Measurements from ENCODE around the gene SOS2. TPM values are rescaled to one million over a fixed set of nuclear protein-coding genes. Genes with fewer than 3 reads are reported as not detected.

The SOS2 gene
- polyA plus RNA-seq, 1 donor (not counting 4 experiments of a cell fraction or from before 2014, with no cell fraction given) = 13.0 TPM

DNA sequence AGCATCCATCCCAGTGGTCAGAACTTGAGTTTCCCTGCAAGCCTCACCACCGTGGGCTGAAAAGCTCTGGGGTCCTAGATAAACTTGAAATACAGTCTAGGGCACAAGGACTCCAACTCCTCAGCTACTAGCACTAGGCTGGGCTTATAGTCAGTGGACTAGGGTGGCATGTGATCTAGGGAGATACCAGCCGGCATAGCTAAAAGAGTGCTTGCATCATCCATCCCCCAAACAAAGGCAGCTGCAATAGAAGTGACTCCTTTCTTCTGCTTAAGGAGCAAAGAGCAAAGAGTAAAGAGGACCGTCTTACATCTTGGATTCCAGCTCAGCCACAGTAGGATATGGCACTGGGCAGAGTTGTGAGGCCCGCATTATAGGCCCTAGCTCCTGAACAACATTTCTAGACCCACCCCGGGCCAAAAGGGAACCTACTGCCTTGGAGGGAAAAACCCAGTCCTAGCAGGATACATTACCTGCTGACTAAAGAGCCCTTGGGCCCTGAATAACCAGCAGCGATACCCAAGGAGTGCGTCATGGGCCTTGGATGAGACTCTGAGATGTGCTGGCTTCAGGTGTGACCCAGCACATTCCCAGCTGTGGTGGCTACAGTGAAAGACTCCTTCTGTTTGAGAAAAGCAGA, 17.9 kb upstream of the SOS2 start:
- Histone ChIP-seq H3K9me3 (ENCODE audit: control insufficient read depth, low read depth, low read length) (no peaks in the 10 kb centered on the region), H4K20me1 (ENCODE audit: control insufficient read depth, extremely low read depth, insufficient read depth, low read length) (no peaks in the 10 kb centered on the region), H2AFZ (ENCODE audit: control insufficient read depth, low read length) (no peak overlapping the region), H3K27ac (ENCODE audit: control insufficient read depth, insufficient read depth, low read length) (no peak overlapping the region), H3K27me3 (ENCODE audit: control insufficient read depth, extremely low read depth, insufficient read depth, low read length) (no peaks in the 10 kb centered on the region), H3K4me3 (ENCODE audit: control insufficient read depth in 2 of 3, extremely low read depth in 1 of 3, insufficient read depth in 2 of 3, low read depth in 1 of 3, low read length in 3 of 3) (no peak overlapping the region), H3K9ac (ENCODE audit: control insufficient read depth, extremely low read depth, insufficient read depth, low read length) (no peak overlapping the region), H3K4me2 (ENCODE audit: control insufficient read depth, extremely low read depth, insufficient read depth, low read depth, low read length) (no peak overlapping the region), H3K4me1 (ENCODE audit: control insufficient read depth, extremely low read depth, insufficient read depth, low read length) (no peaks in the 10 kb centered on the region), H3K79me2 (ENCODE audit: control insufficient read depth, insufficient read depth, low read length) (no peaks in the 10 kb centered on the region), H3K9me1 (ENCODE audit: control insufficient read depth, extremely low read depth, insufficient read depth, low read length) (no peaks in the 10 kb centered on the region), H3K36me3 (ENCODE audit: control insufficient read depth in 2 of 2, extremely low read depth in 1 of 2, insufficient read depth in 2 of 2, low read length in 2 of 2) (peaks cover 2 to 4% of the 10 kb centered on the region in 2 experiments)
- dilution Hi-C loops (cut with MboI; ENCODE audit: extremely low pct_ligation_motif_present, low sequenced_read_pairs) = no loop called here
- no peak for DNase-seq (ENCODE audit: low read depth, low spot score)
- no peak for TF ChIP-seq EZH2 (IDR thresholded peaks at IDR 0.05; ENCODE audit: low read length)
- TF ChIP-seq, protein P1, sequence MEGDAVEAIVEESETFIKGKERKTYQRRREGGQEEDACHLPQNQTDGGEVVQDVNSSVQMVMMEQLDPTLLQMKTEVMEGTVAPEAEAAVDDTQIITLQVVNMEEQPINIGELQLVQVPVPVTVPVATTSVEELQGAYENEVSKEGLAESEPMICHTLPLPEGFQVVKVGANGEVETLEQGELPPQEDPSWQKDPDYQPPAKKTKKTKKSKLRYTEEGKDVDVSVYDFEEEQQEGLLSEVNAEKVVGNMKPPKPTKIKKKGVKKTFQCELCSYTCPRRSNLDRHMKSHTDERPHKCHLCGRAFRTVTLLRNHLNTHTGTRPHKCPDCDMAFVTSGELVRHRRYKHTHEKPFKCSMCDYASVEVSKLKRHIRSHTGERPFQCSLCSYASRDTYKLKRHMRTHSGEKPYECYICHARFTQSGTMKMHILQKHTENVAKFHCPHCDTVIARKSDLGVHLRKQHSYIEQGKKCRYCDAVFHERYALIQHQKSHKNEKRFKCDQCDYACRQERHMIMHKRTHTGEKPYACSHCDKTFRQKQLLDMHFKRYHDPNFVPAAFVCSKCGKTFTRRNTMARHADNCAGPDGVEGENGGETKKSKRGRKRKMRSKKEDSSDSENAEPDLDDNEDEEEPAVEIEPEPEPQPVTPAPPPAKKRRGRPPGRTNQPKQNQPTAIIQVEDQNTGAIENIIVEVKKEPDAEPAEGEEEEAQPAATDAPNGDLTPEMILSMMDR (optimal IDR thresholded peaks at IDR 0.05 in 1 of 3, IDR thresholded peaks at IDR 0.05 in 1 of 3, conservative IDR thresholded peaks at IDR 0.05 in 1 of 3; ENCODE audit: extremely low read depth in 1 of 3, insufficient read depth in 2 of 3, low read length in 3 of 3) = no peak
- no peak for FAIRE-seq

DNA sequence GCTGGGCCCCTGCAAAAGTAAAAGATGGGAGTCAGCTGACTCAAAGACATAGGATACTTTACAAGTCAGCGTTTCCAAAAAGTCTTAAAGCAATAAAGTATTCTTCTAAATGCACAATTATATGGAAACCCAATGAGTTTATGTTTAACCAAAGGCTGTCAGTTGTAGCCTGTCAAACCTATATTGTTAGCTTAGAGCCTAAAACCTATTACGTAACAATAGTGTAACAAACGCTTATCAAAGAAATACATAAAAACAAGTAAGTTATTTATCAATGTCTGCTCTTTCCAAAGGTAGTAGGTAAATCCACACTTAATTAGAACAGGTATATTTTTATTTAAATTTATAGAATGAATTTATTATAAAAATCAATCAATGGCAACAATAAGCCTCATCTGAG, 15.9 kb upstream of the SOS2 start:
- Histone ChIP-seq H3K9ac (ENCODE audit: control insufficient read depth, extremely low read depth, insufficient read depth, low read length) (no peak overlapping the region), H3K27ac (ENCODE audit: control insufficient read depth, insufficient read depth, low read length) (no peak overlapping the region), H3K4me1 (ENCODE audit: control insufficient read depth, extremely low read depth, insufficient read depth, low read length) (no peaks in the 10 kb centered on the region), H3K9me3 (ENCODE audit: control insufficient read depth, low read depth, low read length) (no peaks in the 10 kb centered on the region), H3K4me3 (ENCODE audit: control insufficient read depth in 2 of 3, extremely low read depth in 1 of 3, insufficient read depth in 2 of 3, low read depth in 1 of 3, low read length in 3 of 3) (no peak overlapping the region), H4K20me1 (ENCODE audit: control insufficient read depth, extremely low read depth, insufficient read depth, low read length) (no peaks in the 10 kb centered on the region), H3K27me3 (ENCODE audit: control insufficient read depth, extremely low read depth, insufficient read depth, low read length) (no peaks in the 10 kb centered on the region), H3K4me2 (ENCODE audit: control insufficient read depth, extremely low read depth, insufficient read depth, low read depth, low read length) (no peak overlapping the region), H3K79me2 (ENCODE audit: control insufficient read depth, insufficient read depth, low read length) (no peaks in the 10 kb centered on the region), H2AFZ (ENCODE audit: control insufficient read depth, low read length) (no peak overlapping the region), H3K36me3 (ENCODE audit: control insufficient read depth in 2 of 2, extremely low read depth in 1 of 2, insufficient read depth in 2 of 2, low read length in 2 of 2) (peaks cover 2 to 6% of the 10 kb centered on the region in 2 experiments), H3K9me1 (ENCODE audit: control insufficient read depth, extremely low read depth, insufficient read depth, low read length) (no peaks in the 10 kb centered on the region)
- no peak for DNase-seq (ENCODE audit: low read depth, low spot score)
- dilution Hi-C loops (cut with MboI; ENCODE audit: extremely low pct_ligation_motif_present, low sequenced_read_pairs) = no loop called here
- FAIRE-seq = no peak
- TF ChIP-seq, protein P1 (optimal IDR thresholded peaks at IDR 0.05 in 1 of 3, IDR thresholded peaks at IDR 0.05 in 1 of 3, conservative IDR thresholded peaks at IDR 0.05 in 1 of 3; ENCODE audit: extremely low read depth in 1 of 3, insufficient read depth in 2 of 3, low read length in 3 of 3) = no peak
- TF ChIP-seq EZH2 (IDR thresholded peaks at IDR 0.05; ENCODE audit: low read length) = no peak

Measured in keratinocyte (primary cell).